Activated CD4-positive, alpha-beta T cell treated with anti-CD3 and anti-CD28 coated beads, Interleukin-10, Interleukin-2, amounts not matched to agents 100 ng/mL and 50 ng/mL, durations not matched to agents 16 hours and 8 hours (primary cell): ENCODE measurements around the gene SRL.
"Not testable (repeated sequence)": the region's sequence is repeated elsewhere in the genome, so short reads cannot be mapped to it uniquely, and the experiment has no call there.

Experiments used
- DNase-seq: peaks from one replicate; pipeline ENCODE4 v3.0.0-alpha.2; 2020

The SRL gene

GRCh38 chr16:4157376-4157825 lies 84.5 kb downstream of the SRL start:
- DNase-seq: no peak

DNA sequence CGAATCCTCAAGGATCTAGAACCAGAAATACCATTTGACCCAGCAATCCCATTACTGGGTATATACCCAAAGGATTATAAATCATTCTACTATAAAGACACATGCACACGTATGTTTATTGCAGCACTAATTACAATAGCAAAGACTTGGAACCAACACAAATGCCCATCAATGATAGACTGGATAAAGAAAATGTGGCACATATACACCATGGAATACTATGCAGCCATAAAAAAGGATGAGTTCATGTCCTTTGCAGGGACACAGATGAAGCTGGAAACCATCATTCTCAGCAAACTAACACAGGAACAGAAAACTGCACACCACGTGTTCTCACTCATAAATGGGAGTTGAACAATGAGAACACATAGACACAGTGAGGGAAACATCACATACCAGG lies 85.4 kb downstream of the SRL start:
- DNase-seq: not testable (repeated sequence)

GRCh38 chr16:4153364-4153763 lies 88.5 kb downstream of the SRL start:
- DNase-seq: not testable (repeated sequence)

DNA sequence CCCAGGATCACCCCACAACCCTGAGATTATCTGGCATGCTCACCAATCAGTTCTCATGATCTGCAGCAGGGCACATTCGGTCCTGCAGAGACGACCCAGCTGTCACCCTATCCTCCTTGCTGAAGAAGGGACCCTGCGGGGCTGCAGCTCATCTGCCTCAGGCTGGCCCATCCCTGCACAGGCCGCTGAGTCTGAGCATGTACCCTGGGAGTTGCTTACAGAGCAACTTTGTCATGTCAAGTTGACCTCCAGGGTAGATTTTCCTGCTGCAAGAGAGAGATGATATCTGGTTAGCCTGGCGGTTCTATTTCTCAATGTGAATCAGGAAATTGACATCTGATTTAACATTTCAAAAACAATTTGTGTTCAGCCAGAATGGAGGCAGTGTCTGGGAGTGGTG lies 89.6 kb downstream of the SRL start:
- no peak for DNase-seq

GRCh38 chr16:4147236-4147635 lies 94.6 kb downstream of the SRL start:
- no peak for DNase-seq

DNA sequence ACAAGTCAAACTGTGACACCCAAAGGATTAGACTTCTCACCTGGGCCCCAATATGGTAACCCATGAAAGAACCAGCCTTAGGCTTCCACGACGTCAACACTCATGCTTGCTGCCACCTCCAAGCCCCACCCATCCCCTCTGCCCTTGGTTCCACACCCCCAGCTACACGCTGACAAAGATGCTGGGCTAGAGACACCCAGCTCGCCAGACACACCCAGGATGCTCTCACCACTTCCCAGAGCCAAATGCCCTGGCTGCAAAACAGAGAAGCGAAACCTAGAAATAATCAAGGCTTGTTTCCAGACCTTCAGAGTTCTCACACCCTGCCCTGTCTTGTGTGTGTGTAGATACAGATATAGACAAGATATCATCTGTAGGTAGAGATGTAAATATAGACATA lies 99.6 kb downstream of the SRL start:
- DNase-seq: peak; percentile 15

DNA sequence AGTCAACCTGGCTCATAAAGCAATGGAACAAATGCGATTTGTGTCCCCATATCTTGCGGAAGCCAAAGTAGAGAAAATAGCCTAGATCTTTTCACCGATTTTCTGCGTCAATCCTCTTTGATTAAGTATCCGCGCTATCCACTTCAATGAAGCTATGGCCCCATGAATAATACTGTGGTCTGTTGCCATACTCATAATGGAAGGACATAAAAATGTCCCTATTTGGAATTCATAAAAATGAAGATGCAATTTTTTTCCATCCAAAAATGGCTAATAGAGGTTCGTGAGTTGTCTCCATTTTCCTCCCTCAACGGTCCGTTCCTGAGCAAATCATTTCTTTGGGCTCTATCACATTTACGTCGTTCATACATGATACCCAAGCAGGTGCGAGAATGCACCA lies 100.3 kb downstream of the SRL start:
- DNase-seq: no peak

DNA sequence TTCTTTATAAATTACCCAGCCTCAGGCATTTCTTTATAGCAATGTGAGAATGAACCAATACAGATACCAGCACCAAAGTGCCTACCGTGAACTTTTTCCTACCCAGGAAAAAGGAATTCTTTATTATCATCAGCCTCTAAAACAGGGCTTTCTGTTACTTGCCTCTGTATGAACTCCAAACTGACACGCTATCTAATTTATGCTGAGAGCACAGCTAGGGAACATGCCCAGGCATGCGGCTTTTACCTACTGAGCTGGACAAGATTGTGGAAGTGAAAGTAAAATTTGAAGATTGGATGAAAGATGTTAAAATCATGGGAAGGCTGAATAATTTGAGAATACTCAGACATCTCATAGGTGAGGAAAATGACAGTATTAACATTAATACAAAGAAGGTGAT lies 101.2 kb downstream of the SRL start:
- DNase-seq: no peak

DNA sequence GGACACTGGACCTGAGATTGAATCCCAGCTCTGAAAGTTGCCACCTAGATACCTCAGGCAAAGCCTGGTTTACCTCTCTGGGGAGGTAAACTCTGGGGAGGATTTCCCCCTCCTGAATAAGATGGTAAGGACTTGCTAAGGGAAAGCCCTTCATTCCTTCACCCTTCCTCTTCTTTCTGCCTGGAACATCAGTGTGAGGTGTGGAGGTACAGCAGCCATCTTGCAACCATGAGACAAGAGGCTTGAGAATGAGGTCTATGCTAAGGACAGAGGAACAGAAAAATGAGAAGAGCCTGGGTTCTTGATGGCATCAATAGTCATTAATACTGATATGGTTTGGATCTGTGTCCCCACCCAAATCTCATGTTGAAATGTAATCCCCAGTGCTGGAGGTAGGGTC lies 101.9 kb downstream of the SRL start:
- DNase-seq: no peak
